IMR-90 (cell line): ENCODE data around the gene PRCD. TPM values are rescaled to one million over a fixed set of nuclear protein-coding genes. Genes with fewer than 3 reads are reported as not detected.

Experiments
- ATAC-seq: fragments of 200-7000 bp; cut with Tn5 transposase; 2 replicates; pipeline ENCODE4 v1.9.1; 2020; ENCODE audit warnings: low read depth, mild to moderate bottlenecking, moderate library complexity
- Bru-seq: library from RNA; stranded (reverse); fragments of 400-500 nt; gene quantifications from one replicate; lab custom pipeline; 2021; lab: Mats Ljungman, UMichigan
- BruChase-seq, 2 experiments: library from RNA; stranded (reverse); fragments of 400-500 nt; gene quantifications; one replicate each; lab custom pipeline; 2021; lab: Mats Ljungman, UMichigan
- BruUV-seq: library from RNA; stranded (reverse); fragments of 400-500 nt; replicated peaks from 2 replicates; lab custom pipeline; 2021; lab: Mats Ljungman, UMichigan
- CTCF ChIA-PET: fragments of 300-600 bp; formaldehyde crosslinking; extraction: SDS; loops from one replicate; lab custom pipeline; 2021; ENCODE audit warnings: antibody characterized with exemption; lab: Yijun Ruan, JAX
- POLR2A ChIA-PET: fragments of 300-600 bp; sonication (Branson Sonifier 250); formaldehyde crosslinking; loops from one replicate; lab custom pipeline; 2022; ENCODE audit warnings: antibody characterized with exemption; ENCODE audit not compliant: unreplicated experiment; lab: Charles Lee
- DNase-seq: peaks from one replicate; pipeline ENCODE4 v3.0.0; 2013
- H2AFZ ChIP-seq: replicated peaks from 2 replicates; pipeline ENCODE3; 2013; ENCODE audit warnings: low read length, mild to moderate bottlenecking; ENCODE audit not compliant: poor library complexity
- H2AK5ac ChIP-seq: 2 replicates; pipeline ENCODE4 v1.6.1; 2013; ENCODE audit warnings: low read depth, low read length, inconsistent platforms
- H2AK9ac ChIP-seq: replicated peaks from 2 replicates; pipeline ENCODE3; 2013; ENCODE audit warnings: mild to moderate bottlenecking, low read depth, low read length, moderate library complexity; ENCODE audit not compliant: poor library complexity
- H2BK120ac ChIP-seq: 2 replicates; pipeline ENCODE4 v1.6.1; 2013; ENCODE audit warnings: low read depth, low read length, inconsistent platforms
- H2BK15ac ChIP-seq: 3 replicates; pipeline ENCODE4 v1.6.1; 2013; ENCODE audit warnings: low read depth, low read length, inconsistent platforms
- H2BK20ac ChIP-seq: 2 replicates; pipeline ENCODE4 v1.6.1; 2013; ENCODE audit warnings: low read depth, mild to moderate bottlenecking, inconsistent platforms, low read length, moderate library complexity
- H2BK5ac ChIP-seq: 2 replicates; pipeline ENCODE4 v1.6.1; 2013; ENCODE audit warnings: mild to moderate bottlenecking, low read depth, low read length, inconsistent platforms; ENCODE audit not compliant: poor library complexity, severe bottlenecking
- H3K14ac ChIP-seq: replicated peaks from 2 replicates; pipeline ENCODE4 v1.6.1; 2013; ENCODE audit warnings: low read depth, low read length, inconsistent platforms
- H3K18ac ChIP-seq: 2 replicates; pipeline ENCODE4 v1.6.1; 2013; ENCODE audit warnings: low read depth, low read length, control low read depth
- H3K23ac ChIP-seq: 2 replicates; pipeline ENCODE4 v1.6.1; 2013; ENCODE audit warnings: low read depth, low read length, inconsistent platforms
- H3K27ac ChIP-seq: 2 replicates; pipeline ENCODE4 v1.5.1; 2013; ENCODE audit warnings: mild to moderate bottlenecking, control low read depth, low read length; ENCODE audit not compliant: insufficient read depth
- H3K27me3 ChIP-seq: 2 replicates; pipeline ENCODE4 v1.6.1; 2013; ENCODE audit warnings: low read length; ENCODE audit not compliant: control insufficient read depth, insufficient read depth
- H3K36me3 ChIP-seq: 2 replicates; pipeline ENCODE4 v1.6.1; 2013; ENCODE audit warnings: low read length, mixed read lengths; ENCODE audit not compliant: control insufficient read depth, insufficient read depth
- H3K4ac ChIP-seq: 2 replicates; pipeline ENCODE4 v1.6.1; 2013; ENCODE audit warnings: low read depth, low read length, inconsistent platforms
- H3K4me1 ChIP-seq: 2 replicates; pipeline ENCODE4 v1.6.1; 2013; ENCODE audit warnings: low read length, mixed read lengths; ENCODE audit not compliant: control insufficient read depth, insufficient read depth
- H3K4me2 ChIP-seq: 2 replicates; pipeline ENCODE4 v1.6.1; 2013; ENCODE audit warnings: low read depth, mild to moderate bottlenecking, control low read depth, low read length, moderate library complexity
- H3K4me3 ChIP-seq: 2 replicates; pipeline ENCODE4 v1.5.1; 2013; ENCODE audit warnings: low read depth, mild to moderate bottlenecking, control low read depth, low read length, moderate library complexity; ENCODE audit not compliant: insufficient read depth
- H3K56ac ChIP-seq: 2 replicates; pipeline ENCODE4 v1.6.1; 2013; ENCODE audit warnings: low read length, inconsistent platforms; ENCODE audit not compliant: insufficient read depth; ENCODE audit errors: extremely low read depth
- H3K79me1 ChIP-seq, 2 experiments: 2 replicates each; pipeline ENCODE4 v1.6.1; 2013; ENCODE audit warnings: low read length in 2 of 2, inconsistent platforms in 1 of 2, low read depth in 1 of 2
- H3K9ac ChIP-seq: 2 replicates; pipeline ENCODE4 v1.6.1; 2013; ENCODE audit warnings: low read depth, low read length, control low read depth
- H3K9me1 ChIP-seq: 2 replicates; pipeline ENCODE4 v1.6.1; 2013; ENCODE audit warnings: low read length, inconsistent platforms; ENCODE audit not compliant: insufficient read depth
- H3K9me3 ChIP-seq: 2 replicates; pipeline ENCODE4 v1.6.1; 2013; ENCODE audit warnings: low read length; ENCODE audit not compliant: control insufficient read depth, insufficient read depth
- H4K20me1 ChIP-seq: 2 replicates; pipeline ENCODE4 v1.6.1; 2013; ENCODE audit warnings: low read length, inconsistent platforms; ENCODE audit not compliant: insufficient read depth
- H4K5ac ChIP-seq: 2 replicates; pipeline ENCODE4 v1.6.1; 2013; ENCODE audit warnings: mild to moderate bottlenecking, low read depth, low read length, control low read depth
- H4K8ac ChIP-seq, 2 experiments: 2 replicates each; pipeline ENCODE4 v1.6.1; 2013; ENCODE audit warnings: low read depth in 2 of 2, low read length in 2 of 2, control low read depth in 1 of 2, inconsistent platforms in 1 of 2
- H4K91ac ChIP-seq: 2 replicates; pipeline ENCODE4 v1.6.1; 2013; ENCODE audit warnings: low read depth, low read length, inconsistent platforms; ENCODE audit not compliant: insufficient read depth
- BHLHE40 ChIP-seq: fragments of 150-350 bp; IDR thresholded peaks from 2 replicates; pipeline ENCODE4 v1.6.1; 2016; ENCODE audit warnings: mild to moderate bottlenecking, low read depth, low read length
- CEBPB ChIP-seq: IDR thresholded peaks from 2 replicates; pipeline ENCODE4 v1.6.1; 2012; ENCODE audit warnings: low read depth, low read length, improper control_type of control experiment
- CHD1 ChIP-seq: IDR thresholded peaks from 2 replicates; pipeline ENCODE4 v1.6.1; 2012; ENCODE audit warnings: low read depth, low read length, improper control_type of control experiment
- CTCF ChIP-seq: conservative IDR thresholded peaks from 2 replicates; pipeline ENCODE4 v1.5.1; 2012; ENCODE audit warnings: mild to moderate bottlenecking, low read depth, low read length, improper control_type of control experiment
- ELK1 ChIP-seq: fragments of 150-350 bp; IDR thresholded peaks from 2 replicates; pipeline ENCODE4 v1.6.1; 2016; ENCODE audit warnings: low read depth, mild to moderate bottlenecking, low read length, moderate library complexity, borderline replicate concordance
- FOS ChIP-seq: fragments of 150-350 bp; IDR thresholded peaks from 2 replicates; pipeline ENCODE4 v1.6.1; 2016; ENCODE audit warnings: low read depth, low read length
- MAFK ChIP-seq: IDR thresholded peaks from 2 replicates; pipeline ENCODE4 v1.6.1; 2012; ENCODE audit warnings: low read depth, low read length, improper control_type of control experiment
- MXI1 ChIP-seq: IDR thresholded peaks from 2 replicates; pipeline ENCODE4 v1.6.1; 2012; ENCODE audit warnings: low read depth, mild to moderate bottlenecking, low read length, moderate library complexity, borderline replicate concordance
- POLR2A ChIP-seq: IDR thresholded peaks from 2 replicates; pipeline ENCODE4 v1.6.1; 2012; ENCODE audit warnings: mild to moderate bottlenecking, low read depth, low read length
- RCOR1 ChIP-seq: IDR thresholded peaks from 2 replicates; pipeline ENCODE4 v1.6.1; 2012; ENCODE audit warnings: mild to moderate bottlenecking, low read length, improper control_type of control experiment; ENCODE audit not compliant: insufficient replicate concordance
- SMC3 ChIP-seq: fragments of 150-350 bp; IDR thresholded peaks from 2 replicates; pipeline ENCODE4 v1.6.1; 2016; ENCODE audit warnings: low read depth, mild to moderate bottlenecking, antibody characterized with exemption, low read length, moderate library complexity
- USF2 ChIP-seq: fragments of 150-350 bp; IDR thresholded peaks from 2 replicates; pipeline ENCODE4 v1.6.1; 2017; ENCODE audit warnings: mild to moderate bottlenecking, antibody characterized with exemption, low read length, low read depth
- WGBS, 2 experiments: methylation state at CpG; one replicate each; pipeline versions ENCODE4 v1.1.5 to v1.1.7; 2013; ENCODE audit warnings: missing lambda C conversion rate in 2 of 2; ENCODE audit not compliant: insufficient read length in 1 of 2; ENCODE audit errors: extremely low coverage in 2 of 2; 5-methylcytosine and 5-hydroxymethylcytosine counted together
- dilution Hi-C: fragments of 300-500 bp; cut with HindIII; formaldehyde crosslinking; loops from one replicate; pipeline ENCODE4 v1.14.3; 2018; ENCODE audit warnings: low sequenced_read_pairs; ENCODE audit not compliant: unreplicated experiment
- in situ Hi-C: fragments of 300-500 bp; cut with MboI; formaldehyde crosslinking; loops from 3 replicates; pipeline ENCODE4 v1.14.3; 2019; ENCODE audit warnings: low sequenced_read_pairs, inconsistent platforms, mixed read lengths
- intact Hi-C: fragments of 100-400 bp; cut with micrococcal nuclease; formaldehyde crosslinking; loops from 2 replicates; pipeline ENCODE4 v1.10.0; 2022
- long read RNA-seq: library from polyadenylated mRNA; unstranded; transcript quantifications from one replicate; pipeline ENCODE4 v2.0.0, GENCODE V29; 2021; ENCODE audit not compliant: unreplicated experiment
- polyA plus RNA-seq, 3 experiments: library from polyadenylated mRNA; depleted of rRNA; stranded (reverse); fragments of >200 nt; gene quantifications; 2 replicates each; pipeline ENCODE4 v1.2.3, GENCODE V29; 2012; ENCODE audit warnings: low replicate concordance in 1 of 3
- total RNA-seq: library from RNA; depleted of rRNA; stranded (reverse); fragments of >200 nt; gene quantifications from 2 replicates; pipeline ENCODE4 v1.2.3, GENCODE V29; 2012; rRNA removed

Gene PRCD
- total RNA-seq: under 0.01 TPM in 1 of 2 replicates, not detected in the other
- polyA plus RNA-seq (2012; rRNA removed): 0.32 TPM in 2 replicates
- polyA plus RNA-seq (2012; cell fraction: cytosol; rRNA removed): 0.24 and 0.26 TPM in 2 replicates
- 1.4 and 3.8 TPM in 2 replicates for polyA plus RNA-seq (2012; cell fraction: nucleus; rRNA removed; ENCODE audit: low replicate concordance)
- Bru-seq, nascent RNA: percentile 37 among the genes with signal in this experiment
- percentile 25 among the genes with signal in this experiment for BruChase-seq, experiment 1, labeled RNA remaining after a 6-hour chase
- percentile 46 among the genes with signal in this experiment for BruChase-seq, experiment 2, labeled RNA remaining after a 2-hour chase
- long read RNA-seq: 0 reads

- POLR2A ChIA-PET: no interaction called here
- Histone ChIP-seq H4K5ac (peak within 1 kb of the TSS; percentile 91), H2BK120ac (peak within 1 kb of the TSS; percentile 93), H3K27ac (peak within 1 kb of the TSS; percentile 62), H4K8ac (peak within 1 kb of the TSS; percentile 63 to 97), H3K9me1 (peaks cover 11% of the 10 kb centered on the region), H2BK5ac (peak within 1 kb of the TSS; percentile 61), H3K9me3 (no peaks in the 10 kb centered on the region), H3K4me3 (peak within 1 kb of the TSS; percentile 27; the same call in 1 of the 2 replicates), H3K23ac (peak within 1 kb of the TSS; percentile 81), H3K4me1 (peaks cover 10% of the 10 kb centered on the region), H3K14ac (peak within 1 kb of the TSS; percentile 93), H3K4ac (peak within 1 kb of the TSS; percentile 94), H3K36me3 (no peaks in the 10 kb centered on the region; the same call in 1 of the 2 replicates), H3K27me3 (peaks cover 2% of the 10 kb centered on the region; the same call in 1 of the 2 replicates), H3K4me2 (peak within 1 kb of the TSS; percentile 88), H4K20me1 (no peaks in the 10 kb centered on the region), H4K91ac (peak within 1 kb of the TSS; percentile 80), H3K56ac (peak within 1 kb of the TSS; percentile 66; the same call in 1 of the 2 replicates), H3K79me1 (no peaks in the 10 kb centered on the region; a peak in 1 of 4 replicates), H2AFZ (peak within 1 kb of the TSS; percentile 99), H2BK20ac (peak within 1 kb of the TSS; percentile 60), H3K9ac (peak within 1 kb of the TSS; percentile 62; the same call in 1 of the 2 replicates), H2BK15ac (peak within 1 kb of the TSS; percentile 92; the same call in 2 of the 3 replicates), H2AK5ac (peak within 1 kb of the TSS; percentile 96), H3K18ac (peak within 1 kb of the TSS; percentile 47; the same call in 1 of the 2 replicates), H2AK9ac (peak within 1 kb of the TSS; percentile 97)
- dilution Hi-C loops (no loop called here), intact Hi-C loops (loop anchor here (10.0 kb wide), 1 partner anchor 525 kb away; no protein-coding TSS in a partner anchor), in situ Hi-C loops (no loop called here)
- no peak for DNase-seq
- no peak for ATAC-seq
- WGBS, 2 experiments: 92% methylated on average over 9 of the region's 22 CpGs; no CpG with 5 or more reads in 1 of the 2 experiments
- no TSS peak for BruUV-seq
- CTCF ChIA-PET: interaction anchor here (1.0 to 1.7 kb wide), 2 partner anchors 10 to 16 kb away, joined by 5 to 18 read pairs; no protein-coding TSS in a partner anchor
- no peak for TF ChIP-seq USF2
- TF ChIP-seq CTCF: no peak
- no peak for TF ChIP-seq POLR2A
- no peak for TF ChIP-seq ELK1
- no peak for TF ChIP-seq MXI1
- no peak for TF ChIP-seq CEBPB
- no peak for TF ChIP-seq MAFK
- no peak for TF ChIP-seq BHLHE40
- TF ChIP-seq SMC3: no peak
- no peak for TF ChIP-seq RCOR1
- TF ChIP-seq CHD1: no peak
- TF ChIP-seq FOS: no peak
Measured at GRCh38 chr17:76539631-76540271, at the start of gene PRCD. Gene PRCD (plus strand): TSS chr17:76540044. CDS start chr17:76540142, 98 bp downstream.
